Measurements from ENCODE around the gene SLC26A1.

- TF ChIP-seq CTCF (IDR thresholded peaks at IDR 0.05) (no peak), POLR2A (IDR thresholded peaks at IDR 0.05) (no peak), POLR2AphosphoS5 (IDR thresholded peaks at IDR 0.05; ENCODE audit: insufficient read depth in 1 of 2, low read depth in 1 of 2) (no peak)
These were observed 24.0 kb upstream of the SLC26A1 start for GRCh38 chr4:1017211-1017610.
